Activated CD8-positive, alpha-beta T cell treated with anti-CD3 and anti-CD28 coated beads, Interleukin-2, amount 10 ng/mL, durations not matched to agents 7 days and 5 days (primary cell): Measurements from ENCODE around the gene ORAI3. TPM values are rescaled to one million over a fixed set of nuclear protein-coding genes. Genes with fewer than 3 reads are reported as not detected.
"Not testable (repeated sequence)": the region's sequence is repeated elsewhere in the genome, so short reads cannot be mapped to it uniquely, and the experiment has no call there.

Experiments used
- ATAC-seq: fragments of 150-1000 bp; cut with Tn5 transposase; one replicate; pipeline ENCODE4 v1.10.0; 2021; ENCODE audit warnings: moderate library complexity
- CTCF ChIA-PET: fragments of 350-600 bp; sonication (Branson Sonifier 250); formaldehyde crosslinking; loops from one replicate; lab custom pipeline; 2021; ENCODE audit warnings: antibody characterized with exemption; lab: Charles Lee
- POLR2A ChIA-PET: fragments of 350-600 bp; sonication (Branson Sonifier 250); formaldehyde crosslinking; loops from one replicate; lab custom pipeline; 2021; ENCODE audit warnings: antibody characterized with exemption; lab: Charles Lee
- DNase-seq: peaks from one replicate; pipeline ENCODE4 v3.0.0-alpha.2; 2020
- H3K27ac Mint-ChIP-seq: one replicate; pipeline ENCODE4 v1.8.0; 2021; ENCODE audit warnings: mild to moderate bottlenecking, mixed read lengths
- H3K27me3 Mint-ChIP-seq: one replicate; pipeline ENCODE4 v1.8.0; 2021; ENCODE audit warnings: low read depth, mixed read lengths
- H3K36me3 Mint-ChIP-seq: one replicate; pipeline ENCODE4 v1.8.0; 2021; ENCODE audit warnings: low read depth, mixed read lengths
- H3K4me1 Mint-ChIP-seq: one replicate; pipeline ENCODE4 v1.8.0; 2021; ENCODE audit warnings: low read depth, mixed read lengths
- H3K4me3 Mint-ChIP-seq: one replicate; pipeline ENCODE4 v1.8.0; 2021; ENCODE audit warnings: mild to moderate bottlenecking, mixed read lengths
- H3K9me3 Mint-ChIP-seq: one replicate; pipeline ENCODE4 v1.8.0; 2022; ENCODE audit warnings: mixed read lengths; ENCODE audit not compliant: insufficient read depth
- total RNA-seq, 2 experiments: library from RNA; stranded (reverse); gene quantifications; one replicate each; pipeline ENCODE4 v1.2.3, GENCODE V29; 2021

The ORAI3 gene
- total RNA-seq, 2 experiments from 2014 or later: 21.4 to 23.1 TPM

DNA sequence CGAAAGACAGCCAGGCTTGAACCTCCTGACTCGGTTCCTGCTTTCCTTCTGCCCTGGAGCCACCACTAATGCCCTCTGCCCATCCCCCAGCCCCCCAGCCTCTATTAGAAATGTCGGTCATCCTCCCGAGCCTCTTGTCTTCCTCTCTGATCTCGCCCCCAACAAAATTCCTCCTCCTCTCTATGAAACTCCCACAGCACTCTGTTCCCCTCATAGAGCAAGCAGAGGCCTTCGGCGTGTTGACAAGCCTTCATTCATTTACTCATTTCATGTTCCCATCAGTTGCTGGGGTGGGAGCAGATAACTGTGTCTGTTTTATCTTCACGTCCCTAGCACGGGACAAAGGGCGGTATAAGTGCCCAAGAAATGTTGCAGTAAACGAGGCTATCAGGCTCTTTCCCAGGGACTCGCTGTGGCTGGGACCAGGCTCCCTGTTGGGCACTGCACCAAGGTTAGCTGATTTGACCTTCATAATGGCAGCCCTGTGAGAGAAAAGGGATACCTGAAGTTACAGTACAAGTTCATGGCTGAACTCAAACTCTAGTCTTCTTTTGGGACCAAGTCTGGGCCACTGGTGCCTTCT, 17.7 kb upstream of the ORAI3 start:
- H3K4me1 Mint-ChIP-seq: peaks cover 29% of the 10 kb centered on the region
- no peaks in the 10 kb centered on the region for H3K9me3 Mint-ChIP-seq
- CTCF ChIA-PET: interaction anchor here (1.3 kb wide), 2 partner anchors 11 kb away, joined by 4 to 12 read pairs; no protein-coding TSS in a partner anchor
- H3K27ac Mint-ChIP-seq: no peak overlapping the region
- H3K27me3 Mint-ChIP-seq: no peaks in the 10 kb centered on the region
- H3K36me3 Mint-ChIP-seq: peaks cover 15% of the 10 kb centered on the region
- H3K4me3 Mint-ChIP-seq: no peak overlapping the region
- DNase-seq (no peak), ATAC-seq (no peak)
- POLR2A ChIA-PET: no interaction called here

DNA sequence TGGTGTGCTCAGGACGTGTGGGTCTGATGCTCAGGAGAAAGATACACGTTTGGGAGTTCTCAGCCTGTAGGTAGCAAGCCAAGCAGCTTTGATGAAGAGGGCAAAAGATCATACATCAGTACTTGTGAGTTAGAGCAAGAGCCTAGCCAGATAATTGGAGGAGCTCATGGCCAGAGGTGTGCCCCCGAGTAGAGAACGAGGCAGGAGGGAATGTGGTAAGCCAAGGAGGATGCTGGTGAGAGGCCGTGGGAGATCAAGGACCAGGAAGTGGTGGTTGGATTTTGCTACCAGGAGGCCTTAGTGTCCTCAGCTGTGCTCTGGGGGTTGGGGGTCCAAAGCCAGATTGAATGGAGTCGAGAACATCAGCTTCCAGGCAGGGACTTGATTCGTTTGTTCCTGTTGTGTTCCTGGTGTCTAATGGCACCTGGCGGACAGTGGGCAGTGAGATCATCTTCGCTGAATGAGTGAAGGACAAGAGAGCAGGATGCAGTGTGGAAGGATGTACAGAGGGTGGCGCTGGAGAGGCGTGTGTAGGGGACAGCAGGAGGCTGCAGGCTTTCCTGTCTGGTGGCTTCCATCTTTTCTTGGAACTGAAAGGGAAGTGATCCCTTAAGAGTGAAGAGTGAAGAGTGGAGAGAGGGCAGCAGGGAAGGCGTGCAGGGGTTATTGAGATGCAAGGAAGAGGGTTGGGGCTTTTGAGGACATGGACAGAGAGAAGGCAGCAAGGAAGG, 13.9 kb upstream of the ORAI3 start:
- Mint-ChIP-seq H3K27ac (peak overlapping the region; percentile 15), H3K4me1 (peaks cover 37% of the 10 kb centered on the region), H3K36me3 (peaks cover 15% of the 10 kb centered on the region), H3K27me3 (no peaks in the 10 kb centered on the region), H3K9me3 (no peaks in the 10 kb centered on the region), H3K4me3 (no peak overlapping the region)
- DNase-seq (peak; percentile 63), ATAC-seq (peak; percentile 52)
- CTCF ChIA-PET: interaction anchor here (0.6 to 3.3 kb wide), 13 partner anchors 8 to 934 kb away, joined by 3 to 18 read pairs (median 4); partner anchors contain the start of gene FBXL19
- POLR2A ChIA-PET: interaction anchor here (1.2 to 1.7 kb wide), 2 partner anchors 15 to 90 kb away, joined by 5 read pairs; no protein-coding TSS in a partner anchor

DNA sequence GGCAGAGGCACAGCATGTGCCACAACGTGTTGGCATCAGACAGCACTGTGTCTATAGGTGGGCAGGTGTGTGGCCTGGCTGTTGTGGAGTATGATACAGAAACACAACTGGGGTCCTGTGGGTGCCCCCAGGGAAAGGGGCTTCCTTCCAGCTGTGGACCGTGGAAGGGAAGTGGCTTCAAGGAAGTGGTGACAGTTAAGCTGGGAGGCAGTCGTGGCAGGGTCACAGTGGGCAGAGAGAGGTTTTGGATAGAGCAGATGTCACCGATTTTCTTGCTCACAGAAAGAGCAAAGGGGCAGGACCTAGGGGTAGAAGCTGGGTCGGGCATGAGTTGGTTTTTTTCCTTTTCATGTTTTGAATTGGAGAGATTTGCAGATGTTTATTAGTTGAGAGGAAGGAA, 11.2 kb upstream of the ORAI3 start:
- Mint-ChIP-seq H3K4me3 (no peak overlapping the region), H3K9me3 (no peaks in the 10 kb centered on the region), H3K36me3 (peaks cover 11% of the 10 kb centered on the region), H3K4me1 (peaks cover 49% of the 10 kb centered on the region), H3K27me3 (no peaks in the 10 kb centered on the region), H3K27ac (peak overlapping the region; percentile 75)
- ChIA-PET POLR2A (no interaction called here), CTCF (interaction anchor here (0.8 to 8.7 kb wide), 3 partner anchors 15 to 204 kb away, joined by 3 to 95 read pairs (median 62); partner anchors contain the start of gene ORAI3)
- no peak for DNase-seq
- ATAC-seq: no peak

- H3K9me3 Mint-ChIP-seq: not testable (repeated sequence)
These were observed 9.3 kb upstream of the ORAI3 start for GRCh38 chr16:30939571-30939970.

DNA sequence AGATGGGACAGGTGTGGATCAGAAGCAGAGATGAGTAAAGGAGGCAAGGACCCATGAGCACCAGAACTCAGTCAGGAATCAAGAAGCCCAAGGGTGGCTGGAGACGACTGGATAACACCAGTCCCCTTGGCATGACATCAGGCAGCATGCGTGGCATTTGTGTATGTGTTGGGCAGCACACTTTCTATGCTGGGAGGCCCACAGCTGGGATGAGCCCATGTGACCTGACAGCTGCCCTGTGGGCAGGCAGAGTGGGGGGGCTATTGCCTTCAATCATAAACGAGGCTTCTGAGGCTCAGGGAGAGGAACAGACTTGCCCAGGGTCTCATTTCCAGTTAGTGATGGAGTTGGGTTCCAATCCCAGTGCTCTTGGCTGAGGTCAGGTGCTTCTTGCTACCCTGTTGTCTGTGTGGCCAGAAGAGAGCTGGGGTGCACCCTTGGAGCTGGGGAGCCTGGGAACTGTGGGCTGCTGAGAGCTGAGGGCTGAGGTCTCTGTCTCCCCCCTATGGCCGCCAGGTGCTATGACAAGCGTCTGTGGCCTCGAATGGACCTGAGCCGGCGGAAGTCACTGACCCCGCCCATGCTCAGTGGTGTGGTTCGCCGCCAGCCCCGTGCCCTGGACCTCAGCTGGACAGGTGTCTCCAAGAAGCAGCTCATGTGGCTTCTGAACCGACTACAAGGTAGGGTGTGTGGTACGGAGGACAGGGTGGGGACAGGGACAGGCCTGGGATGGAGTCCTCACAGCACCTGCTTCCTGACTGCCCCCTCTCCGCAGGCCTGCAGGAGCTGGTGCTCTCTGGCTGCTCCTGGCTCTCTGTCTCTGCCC, 7.1 kb upstream of the ORAI3 start:
- ChIA-PET POLR2A (interaction anchor here (0.7 to 0.8 kb wide), 4 partner anchors 97 to 239 kb away, joined by 3 to 6 read pairs (median 3); partner anchors contain the start of gene FUS), CTCF (interaction anchor here (0.6 to 8.7 kb wide), 29 partner anchors 8 to 406 kb away, joined by 3 to 95 read pairs (median 4); partner anchors contain the start of genes FBXL19, KAT8, ORAI3 and PHKG2)
- Mint-ChIP-seq H3K36me3 (peaks cover 26% of the 10 kb centered on the region), H3K9me3 (no peaks in the 10 kb centered on the region), H3K27me3 (no peaks in the 10 kb centered on the region), H3K27ac (peak overlapping the region; percentile 77), H3K4me3 (peak overlapping the region; percentile 66), H3K4me1 (peaks cover 40% of the 10 kb centered on the region)
- peak; percentile 85 for DNase-seq
- peak; percentile 97 for ATAC-seq

More at GRCh38 chr16:30939571-30939970, 9.3 kb upstream of the ORAI3 start:
- H3K4me1 Mint-ChIP-seq: peaks cover 54% of the 10 kb centered on the region
- not testable (repeated sequence) for H3K27me3 Mint-ChIP-seq, H3K27ac Mint-ChIP-seq, DNase-seq, H3K4me3 Mint-ChIP-seq, ATAC-seq
- ChIA-PET CTCF (interaction anchor here (0.8 to 8.7 kb wide), 3 partner anchors 12 to 95 kb away, joined by 3 to 95 read pairs (median 62); partner anchors contain the start of gene ORAI3), POLR2A (interaction anchor here (0.7 kb wide), 1 partner anchor 65 kb away, joined by 4 read pairs; no protein-coding TSS in a partner anchor)
- H3K36me3 Mint-ChIP-seq: peaks cover 22% of the 10 kb centered on the region

DNA sequence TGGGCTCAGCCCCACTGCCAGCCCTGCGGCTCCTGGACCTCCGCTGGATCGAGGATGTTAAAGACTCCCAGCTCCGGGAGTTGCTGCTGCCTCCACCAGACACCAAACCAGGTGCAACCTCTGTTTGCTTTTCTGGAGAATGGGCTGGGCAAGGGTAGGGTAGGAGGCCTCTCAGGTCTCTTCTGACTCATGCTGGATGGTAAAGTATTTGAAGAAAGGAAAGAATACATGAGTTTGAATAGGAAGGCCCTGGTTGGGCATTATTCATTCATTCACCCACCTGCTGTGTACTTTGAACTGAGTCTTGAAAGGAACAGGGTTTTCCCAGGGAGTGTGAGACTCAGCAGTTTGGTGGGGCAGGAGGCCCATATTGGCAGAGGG, 6.5 kb upstream of the ORAI3 start:
- Mint-ChIP-seq H3K27me3 (no peaks in the 10 kb centered on the region), H3K27ac (peak overlapping the region; percentile 39), H3K9me3 (no peaks in the 10 kb centered on the region), H3K4me1 (peaks cover 35% of the 10 kb centered on the region), H3K4me3 (peak overlapping the region; percentile 66), H3K36me3 (peaks cover 28% of the 10 kb centered on the region)
- DNase-seq: no peak
- peak; percentile 5 for ATAC-seq
- ChIA-PET POLR2A (interaction anchor here (0.7 to 0.8 kb wide), 2 partner anchors 98 to 137 kb away, joined by 3 read pairs; no protein-coding TSS in a partner anchor), CTCF (interaction anchor here (0.9 to 8.7 kb wide), 25 partner anchors 8 to 258 kb away, joined by 3 to 95 read pairs (median 4); partner anchors contain the start of genes FBXL19, KAT8, ORAI3 and PHKG2)

- POLR2A ChIA-PET: no interaction called here
- no peak for ATAC-seq
- CTCF ChIA-PET: interaction anchor here (0.7 to 8.7 kb wide), 4 partner anchors 8 to 198 kb away, joined by 3 to 95 read pairs (median 10); partner anchors contain the start of gene ORAI3
- H3K27me3 Mint-ChIP-seq: no peaks in the 10 kb centered on the region
- H3K27ac Mint-ChIP-seq: no peak overlapping the region
- H3K4me3 Mint-ChIP-seq: no peak overlapping the region
- H3K36me3 Mint-ChIP-seq: peaks cover 28% of the 10 kb centered on the region
- peaks cover 26% of the 10 kb centered on the region for H3K4me1 Mint-ChIP-seq
- H3K9me3 Mint-ChIP-seq: no peaks in the 10 kb centered on the region
- DNase-seq: no peak
These were observed 4.5 kb upstream of the ORAI3 start for GRCh38 chr16:30944352-30944751.

DNA sequence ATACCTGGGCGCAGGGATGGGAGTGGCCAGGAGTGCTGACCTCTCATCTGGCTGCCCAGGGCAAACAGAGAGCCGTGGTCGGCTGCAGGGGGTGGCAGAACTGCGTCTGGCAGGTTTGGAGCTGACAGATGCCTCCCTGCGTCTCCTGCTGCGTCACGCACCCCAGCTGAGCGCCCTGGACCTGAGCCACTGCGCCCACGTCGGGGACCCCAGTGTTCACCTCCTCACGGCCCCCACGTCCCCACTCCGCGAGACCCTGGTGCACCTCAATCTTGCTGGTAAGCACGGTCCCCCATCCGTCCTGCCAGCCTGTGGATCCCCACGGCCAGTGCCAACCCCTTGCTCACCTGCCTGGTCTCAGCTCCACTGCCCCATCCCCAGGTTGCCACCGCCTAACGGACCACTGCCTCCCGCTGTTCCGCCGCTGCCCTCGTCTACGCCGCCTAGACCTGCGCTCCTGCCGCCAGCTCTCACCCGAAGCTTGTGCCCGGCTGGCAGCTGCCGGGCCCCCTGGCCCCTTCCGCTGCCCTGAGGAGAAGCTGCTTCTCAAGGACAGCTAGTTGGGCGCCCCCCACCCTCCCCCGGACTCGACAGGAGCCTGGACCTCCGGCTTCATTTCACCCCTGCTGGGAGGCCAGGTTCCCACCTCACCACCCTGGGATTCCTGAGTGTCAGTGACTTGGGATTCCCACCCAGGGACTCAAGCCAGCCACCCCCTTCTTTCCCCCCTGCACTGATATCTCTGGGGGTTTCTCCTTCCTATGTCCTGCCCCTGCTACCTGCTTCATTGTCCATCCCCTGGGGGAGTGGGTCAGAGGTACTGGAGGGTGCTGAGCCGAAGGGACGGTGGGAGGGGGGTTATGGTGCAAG, 2.0 kb upstream of the ORAI3 start:
- DNase-seq: no peak
- H3K36me3 Mint-ChIP-seq: peaks cover 31% of the 10 kb centered on the region
- no peak for ATAC-seq
- no peaks in the 10 kb centered on the region for H3K9me3 Mint-ChIP-seq
- peaks cover 35% of the 10 kb centered on the region for H3K4me1 Mint-ChIP-seq
- H3K27ac Mint-ChIP-seq: no peak overlapping the region
- POLR2A ChIA-PET: no interaction called here
- H3K4me3 Mint-ChIP-seq: no peak overlapping the region
- CTCF ChIA-PET: interaction anchor here (0.9 to 1.7 kb wide), 2 partner anchors 12 to 109 kb away, joined by 3 to 4 read pairs; no protein-coding TSS in a partner anchor
- H3K27me3 Mint-ChIP-seq: no peaks in the 10 kb centered on the region

DNA sequence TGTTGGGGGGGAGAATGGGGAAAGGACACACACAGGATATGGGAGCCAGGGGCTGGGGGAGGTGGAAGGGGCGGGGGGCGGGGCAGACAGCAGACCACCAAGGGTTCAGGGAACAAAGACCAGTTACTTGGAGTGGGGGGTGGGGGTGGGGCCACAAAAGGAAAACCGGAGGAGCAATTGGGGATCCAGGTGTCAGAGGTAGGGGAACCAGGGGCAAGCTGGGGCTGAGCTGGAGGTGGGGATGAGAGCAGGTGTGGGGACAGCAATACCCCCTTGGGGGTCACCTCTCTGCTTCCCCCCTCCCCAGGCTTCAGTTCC, 1.4 kb upstream of the ORAI3 start:
- POLR2A ChIA-PET: no interaction called here
- DNase-seq: no peak

GRCh38 chr16:30947859-30948666, 805 bp upstream of the ORAI3 start:
- Mint-ChIP-seq H3K4me1 (peaks cover 24% of the 10 kb centered on the region), H3K4me3 (peak overlapping the region; percentile 96), H3K36me3 (peaks cover 24% of the 10 kb centered on the region), H3K27ac (no peak overlapping the region), H3K27me3 (no peaks in the 10 kb centered on the region), H3K9me3 (no peaks in the 10 kb centered on the region)
- ChIA-PET CTCF (interaction anchor here (0.9 to 1.7 kb wide), 2 partner anchors 14 to 110 kb away, joined by 3 to 4 read pairs; no protein-coding TSS in a partner anchor), POLR2A (no interaction called here)
- DNase-seq: no peak
- no peak for ATAC-seq

More for the DNA sequence above, 1.4 kb upstream of the ORAI3 start:
- Mint-ChIP-seq H3K27me3 (no peaks in the 10 kb centered on the region), H3K4me3 (no peak overlapping the region), H3K9me3 (no peaks in the 10 kb centered on the region), H3K27ac (no peak overlapping the region), H3K36me3 (peaks cover 29% of the 10 kb centered on the region), H3K4me1 (peaks cover 29% of the 10 kb centered on the region)
- no peak for ATAC-seq
- CTCF ChIA-PET: interaction anchor here (0.9 to 1.7 kb wide), 2 partner anchors 13 to 110 kb away, joined by 3 to 4 read pairs; no protein-coding TSS in a partner anchor
